CD14-positive monocyte (primary cell): Measurements from ENCODE around the gene ZNF385B. TPM values are rescaled to one million over a fixed set of nuclear protein-coding genes. Genes with fewer than 3 reads are reported as not detected.

Experiments
- DNase-seq, 3 donors: peaks; one replicate each; pipeline ENCODE4 v3.0.0-alpha.2; 2011 to 2022
- H2AFZ ChIP-seq: 2 replicates; pipeline ENCODE4 v1.6.0; 2012; ENCODE audit warnings: mild to moderate bottlenecking, low read depth, low read length, inconsistent platforms; ENCODE audit not compliant: insufficient read depth, poor library complexity, severe bottlenecking
- H3K27ac ChIP-seq, 2 donors: 1 replicate in 1 of 2; 2 replicates in 1 of 2; pipeline ENCODE4 v1.5.1; 2012 to 2013; ENCODE audit warnings: low read length in 2 of 2, control low read depth in 1 of 2, inconsistent platforms in 1 of 2, low read depth in 1 of 2, mild to moderate bottlenecking in 1 of 2
- H3K27me3 ChIP-seq, 2 donors: one replicate each; pipeline versions ENCODE4 v1.6.0 to v1.6.1; 2011 to 2013; ENCODE audit warnings: low read length in 2 of 2; ENCODE audit not compliant: control insufficient read depth in 2 of 2, insufficient read depth in 2 of 2
- H3K36me3 ChIP-seq, 2 donors: replicated peaks in 1 of 2; 1 replicate in 1 of 2; 2 replicates in 1 of 2; pipeline versions ENCODE4 v1.5.1 to v1.6.1; 2012 to 2013; ENCODE audit warnings: low read length in 2 of 2, control low read depth in 1 of 2, inconsistent platforms in 1 of 2, mild to moderate bottlenecking in 1 of 2; ENCODE audit not compliant: insufficient read depth in 2 of 2, control insufficient read depth in 1 of 2
- H3K4me1 ChIP-seq, 2 donors: 1 replicate in 1 of 2; 2 replicates in 1 of 2; pipeline versions ENCODE4 v1.5.1 to v1.6.1; 2012 to 2013; ENCODE audit warnings: low read length in 2 of 2, control low read depth in 1 of 2, inconsistent platforms in 1 of 2, mild to moderate bottlenecking in 1 of 2, moderate library complexity in 1 of 2; ENCODE audit not compliant: insufficient read depth in 2 of 2, control insufficient read depth in 1 of 2
- H3K4me2 ChIP-seq: replicated peaks from 2 replicates; pipeline ENCODE3; 2012; ENCODE audit warnings: low read length, moderate library complexity, mild to moderate bottlenecking; ENCODE audit not compliant: poor library complexity, severe bottlenecking; ENCODE audit errors: extremely low read depth
- H3K4me3 ChIP-seq, 3 experiments: fragments of 200-600 bp in 1 of 3; sonication (generic) in 1 of 3; replicated peaks in 1 of 3; 1 replicate in 2 of 3; 2 replicates in 1 of 3; pipeline ENCODE4 v1.5.1; 2011 to 2013; ENCODE audit warnings: low read length in 3 of 3, mild to moderate bottlenecking in 3 of 3, control low read depth in 2 of 3, low read depth in 2 of 3, inconsistent platforms in 1 of 3, moderate library complexity in 1 of 3
- H3K79me2 ChIP-seq: 2 replicates; pipeline ENCODE4 v1.6.0; 2012; ENCODE audit warnings: mild to moderate bottlenecking, control low read depth, inconsistent platforms, low read length, moderate library complexity; ENCODE audit not compliant: insufficient read depth
- H3K9ac ChIP-seq: 2 replicates; pipeline ENCODE4 v1.6.0; 2017; ENCODE audit warnings: low read length, mild to moderate bottlenecking; ENCODE audit not compliant: insufficient read depth, poor library complexity, severe bottlenecking
- H3K9me3 ChIP-seq, 2 donors: replicated peaks in 1 of 2; 1 replicate in 1 of 2; 2 replicates in 1 of 2; pipeline versions ENCODE4 v1.5.1 to v1.6.1; 2012 to 2013; ENCODE audit warnings: low read length in 2 of 2, control low read depth in 1 of 2; ENCODE audit not compliant: control insufficient read depth in 1 of 2, insufficient read depth in 1 of 2
- H4K20me1 ChIP-seq: 2 replicates; pipeline ENCODE4 v1.6.0; 2012; ENCODE audit warnings: mild to moderate bottlenecking, low read length, control low read depth, moderate library complexity; ENCODE audit not compliant: insufficient read depth
- H3K27ac Mint-ChIP-seq, 7 donors: one replicate each; pipeline ENCODE4 v1.8.0; 2020; ENCODE audit warnings: mild to moderate bottlenecking in 7 of 7, mixed read lengths in 7 of 7, moderate library complexity in 6 of 7, inconsistent platforms in 2 of 7
- H3K27me3 Mint-ChIP-seq, 3 donors: one replicate each; pipeline ENCODE4 v1.8.0; 2021 to 2022; ENCODE audit warnings: low read depth in 3 of 3, mild to moderate bottlenecking in 3 of 3, mixed read lengths in 3 of 3, moderate library complexity in 3 of 3, inconsistent platforms in 1 of 3
- H3K36me3 Mint-ChIP-seq, 2 donors: one replicate each; pipeline ENCODE4 v1.8.0; 2020; ENCODE audit warnings: mixed read lengths in 2 of 2, inconsistent platforms in 1 of 2, mild to moderate bottlenecking in 1 of 2
- H3K4me1 Mint-ChIP-seq: one replicate; pipeline ENCODE4 v1.8.0; 2020; ENCODE audit warnings: mild to moderate bottlenecking, mixed read lengths
- H3K4me3 Mint-ChIP-seq, 2 donors: one replicate each; pipeline ENCODE4 v1.8.0; 2020; ENCODE audit warnings: mild to moderate bottlenecking in 2 of 2, mixed read lengths in 2 of 2, moderate library complexity in 1 of 2
- H3K9me3 Mint-ChIP-seq, 7 donors: one replicate each; pipeline ENCODE4 v1.8.0; 2020 to 2022; ENCODE audit warnings: mixed read lengths in 7 of 7, mild to moderate bottlenecking in 6 of 7, moderate library complexity in 6 of 7, inconsistent platforms in 2 of 7
- CTCF ChIP-seq: fragments of 200-600 bp; IDR thresholded peaks from one replicate; pipeline ENCODE4 v1.8.0; 2022; ENCODE audit warnings: antibody characterized with exemption, mild to moderate bottlenecking
- WGBS: methylation state at CpG from one replicate; pipeline ENCODE4 v1.1.5; 2013; ENCODE audit warnings: missing lambda C conversion rate; ENCODE audit not compliant: insufficient coverage; 5-methylcytosine and 5-hydroxymethylcytosine counted together
- intact Hi-C, 2 donors: fragments of 100-400 bp; cut with micrococcal nuclease; formaldehyde crosslinking; loops; one replicate each; pipeline versions ENCODE4 v1.15.0 to v1.15.1; 2023
- polyA plus RNA-seq, 3 donors: library from polyadenylated mRNA; depleted of rRNA in 1 of 3; unstranded in 2 of 3; stranded (reverse) in 1 of 3; fragments of 300-500 nt in 2 of 3; fragments of >200 nt in 1 of 3; fragmentation: Illumina TruSeq in 2 of 3; gene quantifications; 1 replicate in 2 of 3; 2 replicates in 1 of 3; pipeline ENCODE4 v1.2.3, GENCODE V29; 2012 to 2021

ZNF385B gene
- polyA plus RNA-seq, 3 donors: not detected

- H3K27ac ChIP-seq: no peak overlapping the region
- no peaks in the 10 kb centered on the region for H3K4me1 ChIP-seq
- intact Hi-C loops: no loop called here
- no peak overlapping the region for H2AFZ ChIP-seq
- Mint-ChIP-seq H3K4me3 (no peak overlapping the region), H3K36me3 (no peaks in the 10 kb centered on the region), H3K27ac (no peak overlapping the region), H3K9me3 (peaks cover 0 to 8% (median 4%) of the 10 kb centered on the region in 7 donors), H3K4me1 (peaks cover 8% of the 10 kb centered on the region), H3K27me3 (peaks cover 0 to 1% (median 0%) of the 10 kb centered on the region in 3 donors)
- no peak overlapping the region for H3K9ac ChIP-seq
- H3K79me2 ChIP-seq: no peaks in the 10 kb centered on the region
- no peaks in the 10 kb centered on the region for H3K27me3 ChIP-seq
- no peak overlapping the region for H3K4me3 ChIP-seq
- H4K20me1 ChIP-seq: no peaks in the 10 kb centered on the region
- no peak overlapping the region for H3K4me2 ChIP-seq
- no peak for TF ChIP-seq CTCF
- no peak for DNase-seq
- no peaks in the 10 kb centered on the region for H3K36me3 ChIP-seq
- 94% methylated on average over 7 of the region's 12 CpGs for WGBS
- H3K9me3 ChIP-seq: no peaks in the 10 kb centered on the region
Measured at GRCh38 chr2:179664972-179665812, 196.2 kb downstream of the ZNF385B start.

GRCh38 chr2:179661986-179662385 lies 199.4 kb downstream of the ZNF385B start:
- Histone ChIP-seq H3K9ac (no peak overlapping the region), H3K4me2 (no peak overlapping the region), H3K79me2 (no peaks in the 10 kb centered on the region), H2AFZ (no peak overlapping the region), H3K27ac (no peak overlapping the region), H3K9me3 (no peaks in the 10 kb centered on the region), H3K36me3 (no peaks in the 10 kb centered on the region), H4K20me1 (no peaks in the 10 kb centered on the region), H3K4me3 (no peak overlapping the region), H3K4me1 (no peaks in the 10 kb centered on the region), H3K27me3 (no peaks in the 10 kb centered on the region)
- H3K4me3 Mint-ChIP-seq: no peak overlapping the region
- peak overlapping the region in 1 of 7 donors; percentile 19 for H3K27ac Mint-ChIP-seq
- peaks cover 8% of the 10 kb centered on the region for H3K4me1 Mint-ChIP-seq
- TF ChIP-seq CTCF: no peak
- peaks cover 0 to 1% (median 0%) of the 10 kb centered on the region in 3 donors for H3K27me3 Mint-ChIP-seq
- WGBS: no CpG with 5 or more reads among the region's 1 CpG
- H3K9me3 Mint-ChIP-seq: peaks cover 0 to 4% (median 0%) of the 10 kb centered on the region in 7 donors
- intact Hi-C loops: no loop called here
- DNase-seq: no peak
- no peaks in the 10 kb centered on the region for H3K36me3 Mint-ChIP-seq
